Fibroblast of skin of left biceps (primary cell): Measurements from ENCODE around the gene KIR2DL4.
"Not testable (repeated sequence)": the region's sequence is repeated elsewhere in the genome, so short reads cannot be mapped to it uniquely, and the experiment has no call there.

Experiments
- DNase-seq, 2 experiments: peaks; one replicate each; pipeline ENCODE4 v3.0.0-alpha.2; 2013; ENCODE audit warnings: low read depth in 2 of 2

KIR2DL4 gene

GRCh38 chr19:54804571-54804970 is 1.2 kb downstream of the KIR2DL4 start:
- DNase-seq: no peak

- DNase-seq: no peak
These were observed 2.5 kb downstream of the KIR2DL4 start for GRCh38 chr19:54805665-54806515.

- no peak for DNase-seq
These were observed 3.1 kb downstream of the KIR2DL4 start for GRCh38 chr19:54806516-54806838.

DNA sequence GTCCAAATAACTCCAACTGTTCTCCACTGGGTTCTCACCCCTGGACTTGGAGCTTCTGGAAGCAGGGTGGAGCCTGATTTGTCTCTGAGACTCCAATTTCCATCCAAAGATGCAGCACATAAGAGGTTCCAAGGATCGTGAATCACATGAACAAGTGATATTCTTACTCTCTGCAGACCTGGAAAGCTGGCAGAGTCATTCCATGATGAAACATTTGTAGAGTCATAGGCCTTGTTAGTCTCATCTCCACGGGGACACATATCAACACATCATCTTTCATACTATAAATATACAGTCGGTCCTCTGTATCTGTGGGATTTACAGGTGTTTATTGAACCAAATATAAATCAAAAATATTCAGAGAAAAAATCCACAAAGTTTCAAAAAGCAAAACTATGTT is 11.2 kb downstream of the KIR2DL4 start:
- DNase-seq: not testable (repeated sequence)

GRCh38 chr19:54816251-54816650 is 12.8 kb downstream of the KIR2DL4 start, which contains the start of gene KIR3DL1:
Gene KIR3DL1, plus strand, starts transcription at chr19:54816468.
- not testable (repeated sequence) for DNase-seq

GRCh38 chr19:54817670-54818536 is 14.5 kb downstream of the KIR2DL4 start:
- no peak for DNase-seq

- not testable (repeated sequence) for DNase-seq
These were observed 21.0 kb downstream of the KIR2DL4 start for GRCh38 chr19:54824416-54824815.

- DNase-seq: not testable (repeated sequence)
These were observed 21.9 kb downstream of the KIR2DL4 start for GRCh38 chr19:54825326-54825725.

DNA sequence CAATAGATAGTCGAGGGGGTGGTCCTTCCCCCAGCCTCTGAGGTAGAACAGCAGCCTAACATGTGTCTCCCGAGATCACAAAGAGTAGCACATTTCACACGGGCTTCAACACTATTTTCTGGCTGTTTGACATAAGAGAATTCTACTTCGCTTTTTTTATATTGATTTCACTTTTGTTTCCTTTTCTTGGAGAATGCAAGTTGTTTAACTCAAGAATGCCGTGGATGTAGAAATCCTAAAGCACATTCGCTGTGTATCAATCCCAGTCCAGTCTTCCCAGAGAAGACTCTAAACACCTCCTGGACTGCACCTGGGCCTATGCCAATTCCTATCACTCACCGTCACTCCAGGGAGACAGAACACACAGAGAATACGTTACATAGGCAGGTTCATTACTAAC is 24.7 kb downstream of the KIR2DL4 start:
- not testable (repeated sequence) for DNase-seq

DNA sequence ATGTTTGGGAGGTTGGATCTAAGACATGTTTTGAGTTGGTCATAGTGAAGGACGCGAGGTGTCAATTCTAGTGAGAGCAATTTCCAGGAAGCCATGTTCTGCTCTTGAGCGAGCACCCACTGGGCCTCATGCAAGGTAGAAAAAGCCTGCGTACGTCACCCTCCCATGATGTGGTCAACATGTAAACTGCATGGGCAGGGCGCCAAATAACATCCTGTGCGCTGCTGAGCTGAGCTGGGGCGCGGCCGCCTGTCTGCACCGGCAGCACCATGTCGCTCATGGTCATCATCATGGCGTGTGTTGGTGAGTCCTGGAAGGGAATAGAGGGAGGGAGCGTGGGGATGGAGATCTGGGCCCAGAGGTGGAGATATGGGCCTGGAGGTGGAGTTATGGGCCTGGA is 29.1 kb downstream of the KIR2DL4 start, which contains the start of gene KIR2DS4:
Gene KIR2DS4 (plus strand): TSS at position 181 of the 400 bp plus-strand sequence.
- DNase-seq: not testable (repeated sequence)

GRCh38 chr19:54835126-54835525 is 31.7 kb downstream of the KIR2DL4 start:
- not testable (repeated sequence) for DNase-seq

DNA sequence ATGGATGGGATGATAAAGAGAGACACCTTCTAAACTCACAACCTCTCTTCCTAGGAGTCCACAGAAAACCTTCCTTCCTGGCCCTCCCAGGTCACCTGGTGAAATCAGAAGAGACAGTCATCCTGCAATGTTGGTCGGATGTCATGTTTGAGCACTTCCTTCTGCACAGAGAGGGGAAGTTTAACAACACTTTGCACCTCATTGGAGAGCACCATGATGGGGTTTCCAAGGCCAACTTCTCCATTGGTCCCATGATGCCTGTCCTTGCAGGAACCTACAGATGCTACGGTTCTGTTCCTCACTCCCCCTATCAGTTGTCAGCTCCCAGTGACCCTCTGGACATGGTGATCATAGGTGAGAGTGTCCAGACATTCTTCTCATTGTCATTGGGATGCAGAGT is 34.1 kb downstream of the KIR2DL4 start:
- not testable (repeated sequence) for DNase-seq

GRCh38 chr19:54843171-54843570 is 39.8 kb downstream of the KIR2DL4 start:
- DNase-seq: not testable (repeated sequence)

DNA sequence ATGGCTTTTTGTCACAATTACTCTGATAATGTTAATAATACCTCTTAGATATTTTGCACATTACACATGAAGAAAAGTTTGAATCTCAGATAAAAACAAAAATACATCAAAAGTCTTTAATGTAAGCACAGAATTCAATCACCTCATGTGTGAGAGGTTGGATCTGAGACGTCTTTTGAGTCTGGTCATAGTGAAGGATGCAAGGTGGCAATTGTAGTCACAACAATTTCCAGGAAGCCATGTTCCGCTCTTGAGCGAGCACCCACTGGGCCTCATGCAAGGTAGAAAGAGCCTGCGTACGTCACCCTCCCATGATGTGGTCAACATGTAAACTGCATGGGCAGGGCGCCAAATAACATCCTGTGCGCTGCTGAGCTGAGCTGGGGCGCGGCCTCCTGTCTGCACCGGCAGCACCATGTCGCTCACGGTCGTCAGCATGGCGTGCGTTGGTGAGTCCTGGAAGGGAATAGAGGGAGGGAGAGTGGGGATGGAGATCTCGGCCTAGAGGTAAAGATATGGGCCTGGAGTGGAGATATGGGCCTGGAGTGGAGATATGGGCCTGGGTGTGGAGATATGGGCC is 46.7 kb downstream of the KIR2DL4 start, which contains the start of gene KIR3DL2:
Gene KIR3DL2 (plus strand): TSS at position 383 of the 580 bp plus-strand sequence. CDS start 33 bp downstream, at position 416.
- DNase-seq: not testable (repeated sequence)

DNA sequence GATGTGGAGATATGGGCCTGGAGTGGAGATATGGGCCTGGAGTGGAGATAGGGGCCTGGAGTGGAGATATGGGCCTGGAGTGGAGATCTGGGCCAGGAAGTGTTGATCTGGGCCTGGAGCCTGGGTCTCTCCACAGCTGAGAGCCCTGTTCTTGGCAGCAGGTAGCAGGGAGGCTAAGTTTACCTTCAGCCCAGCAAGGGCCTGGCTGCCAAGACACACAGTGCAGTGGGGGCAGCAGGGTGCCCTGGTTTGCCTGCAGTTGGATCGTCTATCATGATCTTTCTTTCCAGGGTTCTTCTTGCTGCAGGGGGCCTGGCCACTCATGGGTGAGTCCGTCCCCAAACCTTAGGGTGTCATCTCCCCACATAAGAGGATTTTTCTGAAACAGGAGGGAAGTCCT is 47.5 kb downstream of the KIR2DL4 start:
- no peak for DNase-seq

DNA sequence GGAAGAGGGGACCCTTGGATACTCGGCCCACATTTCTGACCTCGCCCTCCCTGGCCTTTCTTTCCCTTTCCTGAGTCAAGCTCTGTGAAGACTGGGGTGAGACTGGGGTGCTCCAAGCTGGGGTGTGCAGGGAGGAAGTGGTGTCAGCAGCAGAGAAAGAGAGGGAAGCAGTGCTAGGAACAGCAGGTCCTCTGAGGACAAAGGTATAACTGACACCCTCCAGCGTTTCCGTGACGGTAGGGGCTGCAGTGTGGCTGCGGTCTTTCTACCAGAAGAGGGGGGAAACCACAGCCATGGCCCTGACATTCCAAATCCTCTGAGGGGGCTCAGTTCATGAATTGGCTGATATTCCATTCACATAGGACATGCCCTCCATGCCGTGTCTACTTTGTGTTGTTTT is 47.9 kb downstream of the KIR2DL4 start:
- DNase-seq: no peak

DNA sequence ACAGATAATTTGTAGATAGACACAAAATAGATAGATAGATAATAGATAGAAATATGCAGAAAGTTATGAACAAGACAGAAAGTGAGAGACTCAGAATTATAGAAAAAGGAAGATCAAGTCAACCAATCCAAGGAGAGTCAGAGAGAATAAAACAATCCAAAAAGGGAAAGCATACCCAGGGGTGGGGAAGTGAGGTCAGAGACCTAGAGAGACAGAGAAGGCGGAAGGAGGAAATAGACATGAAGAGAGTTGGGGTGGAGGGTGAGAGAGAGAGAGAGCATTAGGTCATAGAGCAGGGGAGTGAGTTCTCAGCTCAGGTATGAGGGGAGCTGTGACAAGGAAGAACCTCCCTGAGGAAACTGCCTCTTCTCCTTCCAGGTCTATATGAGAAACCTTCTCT is 51.8 kb downstream of the KIR2DL4 start:
- not testable (repeated sequence) for DNase-seq

GRCh38 chr19:54858476-54858875 is 55.1 kb downstream of the KIR2DL4 start:
- DNase-seq: not testable (repeated sequence)

- not testable (repeated sequence) for DNase-seq
These were observed 56.0 kb downstream of the KIR2DL4 start for GRCh38 chr19:54859421-54859820.

DNA sequence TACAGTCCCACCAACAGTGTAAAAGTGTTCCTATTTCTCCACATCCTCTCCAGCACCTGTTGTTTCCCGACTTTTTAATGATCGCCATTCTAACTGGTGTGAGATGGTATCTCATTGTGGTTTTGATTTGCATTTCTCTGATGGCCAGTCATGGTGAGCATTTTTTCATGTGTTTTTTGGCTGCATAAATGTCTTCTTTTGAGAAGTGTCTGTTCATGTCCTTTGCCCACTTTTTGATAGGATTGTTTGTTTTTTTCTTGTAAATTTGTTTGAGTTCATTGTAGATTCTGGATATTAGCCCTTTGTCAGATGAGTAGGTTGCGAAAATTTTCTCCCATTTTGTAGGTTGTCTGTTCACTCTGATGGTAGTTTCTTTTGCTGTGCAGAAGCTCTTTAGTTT is 60.0 kb downstream of the KIR2DL4 start:
- DNase-seq: not testable (repeated sequence)
